IPS DF 19.7 (cell line): Measurements from ENCODE around the gene ERCC4.

ENCODE experiments used
- DNase-seq: peaks from one replicate; pipeline ENCODE4 v3.0.0-alpha.2; 2013; ENCODE audit warnings: low read depth, low spot score

Gene ERCC4

GRCh38 chr16:13994239-13995106, 74.5 kb downstream of the ERCC4 start:
- no peak for DNase-seq

GRCh38 chr16:13995194-13995593, 75.2 kb downstream of the ERCC4 start:
- no peak for DNase-seq

GRCh38 chr16:13996778-13997288, 76.9 kb downstream of the ERCC4 start:
- no peak for DNase-seq

GRCh38 chr16:13997526-13997925, 77.6 kb downstream of the ERCC4 start:
- no peak for DNase-seq

- no peak for DNase-seq
Measured at GRCh38 chr16:13997933-13998332, 78.0 kb downstream of the ERCC4 start.

- DNase-seq, result no peak
Measured at GRCh38 chr16:13999071-13999894, 79.3 kb downstream of the ERCC4 start.

- DNase-seq, result no peak
Measured at GRCh38 chr16:13999895-14000425, 80.0 kb downstream of the ERCC4 start.

GRCh38 chr16:14001521-14001920, 81.6 kb downstream of the ERCC4 start:
- no peak for DNase-seq
